MCF 10A (cell line): ENCODE results near the gene TBC1D3B. TPM values are rescaled to one million over a fixed set of nuclear protein-coding genes. Genes with fewer than 3 reads are reported as not detected.

Experiments
- BruUV-seq: library from RNA; stranded (reverse); fragments of 400-500 nt; replicated peaks from 2 replicates; lab custom pipeline; 2021; lab: Mats Ljungman, UMichigan
- CTCF ChIA-PET: fragments of 300-600 bp; sonication (Branson Sonifier 250); formaldehyde crosslinking; extraction: SDS; loops from one replicate; lab custom pipeline; 2021; ENCODE audit warnings: antibody characterized with exemption, inconsistent platforms; lab: Yijun Ruan, JAX
- POLR2A ChIA-PET: fragments of 300-600, 350-650 bp; sonication (Branson Sonifier 250); formaldehyde crosslinking; extraction: SDS; loops from one replicate; lab custom pipeline; 2020; ENCODE audit warnings: antibody characterized with exemption, inconsistent platforms; lab: Yijun Ruan, JAX
- DNase-seq: peaks from one replicate; pipeline ENCODE4 v3.0.0-alpha.2; 2018; ENCODE audit not compliant: unreplicated experiment
- H3K27ac Mint-ChIP-seq: one replicate; pipeline ENCODE4 v1.8.0; 2022; ENCODE audit warnings: mild to moderate bottlenecking, low read depth, mixed read lengths; ENCODE audit not compliant: unreplicated experiment
- H3K27me3 Mint-ChIP-seq: one replicate; pipeline ENCODE4 v1.8.0; 2022; ENCODE audit warnings: mixed read lengths; ENCODE audit not compliant: insufficient read depth, unreplicated experiment
- H3K36me3 Mint-ChIP-seq: one replicate; pipeline ENCODE4 v1.8.0; 2022; ENCODE audit warnings: mild to moderate bottlenecking, moderate library complexity, mixed read lengths; ENCODE audit not compliant: insufficient read depth, unreplicated experiment
- H3K4me1 Mint-ChIP-seq: one replicate; pipeline ENCODE4 v1.8.0; 2022; ENCODE audit warnings: mixed read lengths; ENCODE audit not compliant: insufficient read depth, unreplicated experiment
- H3K4me3 Mint-ChIP-seq: one replicate; pipeline ENCODE4 v1.8.0; 2022; ENCODE audit warnings: mild to moderate bottlenecking, moderate library complexity, mixed read lengths; ENCODE audit not compliant: unreplicated experiment
- H3K9me3 Mint-ChIP-seq: one replicate; pipeline ENCODE4 v1.8.0; 2022; ENCODE audit warnings: mixed read lengths; ENCODE audit not compliant: unreplicated experiment
- intact Hi-C: fragments of 100-400 bp; cut with micrococcal nuclease; formaldehyde crosslinking; loops from 2 replicates; pipeline ENCODE4 v1.14.1; 2022
- total RNA-seq: library from RNA; stranded (reverse); gene quantifications from 2 replicates; pipeline ENCODE4 v1.2.3, GENCODE V29; 2022
- TF ChIP-seq, protein P1 (sequence below): fragments of 200-600 bp; IDR thresholded peaks from one replicate; pipeline ENCODE4 v1.8.0; 2022; ENCODE audit warnings: antibody characterized with exemption, mild to moderate bottlenecking; ENCODE audit not compliant: unreplicated experiment

Gene TBC1D3B
- total RNA-seq, 1 experiment from 2014 or later, result 12.5 TPM

DNA sequence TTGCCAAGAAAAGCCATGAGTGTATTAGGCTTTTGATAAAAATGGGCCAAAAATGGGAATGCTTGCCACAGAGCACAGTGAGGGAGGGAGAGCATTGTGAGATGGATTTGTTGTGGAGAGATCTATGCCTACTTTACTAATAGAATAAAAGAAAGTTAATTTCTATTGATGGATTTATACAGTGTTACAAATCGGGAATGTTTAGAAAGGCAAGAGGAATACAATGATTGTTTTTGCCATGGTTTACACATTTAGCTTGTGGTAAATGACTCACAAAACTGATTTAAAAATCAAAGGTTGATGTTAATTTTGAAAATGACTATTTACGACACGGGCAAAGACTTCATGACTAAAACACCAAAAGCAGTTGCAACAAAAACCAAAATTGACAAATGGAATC, 56.2 kb downstream of the TBC1D3B start:
- Mint-ChIP-seq H3K27me3 (peaks cover 44% of the 10 kb centered on the region), H3K27ac (no peak overlapping the region), H3K4me1 (peaks cover 4% of the 10 kb centered on the region), H3K9me3 (no peaks in the 10 kb centered on the region), H3K4me3 (no peak overlapping the region), H3K36me3 (no peaks in the 10 kb centered on the region)
- intact Hi-C loops, result no loop called here
- CTCF ChIA-PET, result interaction anchor here (2.6 to 4.7 kb wide), 2 partner anchors 27 to 29 kb away, joined by 10 to 29 read pairs; no protein-coding TSS in a partner anchor
- BruUV-seq, result no TSS peak
- TF ChIP-seq, protein P1, sequence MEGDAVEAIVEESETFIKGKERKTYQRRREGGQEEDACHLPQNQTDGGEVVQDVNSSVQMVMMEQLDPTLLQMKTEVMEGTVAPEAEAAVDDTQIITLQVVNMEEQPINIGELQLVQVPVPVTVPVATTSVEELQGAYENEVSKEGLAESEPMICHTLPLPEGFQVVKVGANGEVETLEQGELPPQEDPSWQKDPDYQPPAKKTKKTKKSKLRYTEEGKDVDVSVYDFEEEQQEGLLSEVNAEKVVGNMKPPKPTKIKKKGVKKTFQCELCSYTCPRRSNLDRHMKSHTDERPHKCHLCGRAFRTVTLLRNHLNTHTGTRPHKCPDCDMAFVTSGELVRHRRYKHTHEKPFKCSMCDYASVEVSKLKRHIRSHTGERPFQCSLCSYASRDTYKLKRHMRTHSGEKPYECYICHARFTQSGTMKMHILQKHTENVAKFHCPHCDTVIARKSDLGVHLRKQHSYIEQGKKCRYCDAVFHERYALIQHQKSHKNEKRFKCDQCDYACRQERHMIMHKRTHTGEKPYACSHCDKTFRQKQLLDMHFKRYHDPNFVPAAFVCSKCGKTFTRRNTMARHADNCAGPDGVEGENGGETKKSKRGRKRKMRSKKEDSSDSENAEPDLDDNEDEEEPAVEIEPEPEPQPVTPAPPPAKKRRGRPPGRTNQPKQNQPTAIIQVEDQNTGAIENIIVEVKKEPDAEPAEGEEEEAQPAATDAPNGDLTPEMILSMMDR, result no peak
- POLR2A ChIA-PET, result no interaction called here
- DNase-seq, result no peak

DNA sequence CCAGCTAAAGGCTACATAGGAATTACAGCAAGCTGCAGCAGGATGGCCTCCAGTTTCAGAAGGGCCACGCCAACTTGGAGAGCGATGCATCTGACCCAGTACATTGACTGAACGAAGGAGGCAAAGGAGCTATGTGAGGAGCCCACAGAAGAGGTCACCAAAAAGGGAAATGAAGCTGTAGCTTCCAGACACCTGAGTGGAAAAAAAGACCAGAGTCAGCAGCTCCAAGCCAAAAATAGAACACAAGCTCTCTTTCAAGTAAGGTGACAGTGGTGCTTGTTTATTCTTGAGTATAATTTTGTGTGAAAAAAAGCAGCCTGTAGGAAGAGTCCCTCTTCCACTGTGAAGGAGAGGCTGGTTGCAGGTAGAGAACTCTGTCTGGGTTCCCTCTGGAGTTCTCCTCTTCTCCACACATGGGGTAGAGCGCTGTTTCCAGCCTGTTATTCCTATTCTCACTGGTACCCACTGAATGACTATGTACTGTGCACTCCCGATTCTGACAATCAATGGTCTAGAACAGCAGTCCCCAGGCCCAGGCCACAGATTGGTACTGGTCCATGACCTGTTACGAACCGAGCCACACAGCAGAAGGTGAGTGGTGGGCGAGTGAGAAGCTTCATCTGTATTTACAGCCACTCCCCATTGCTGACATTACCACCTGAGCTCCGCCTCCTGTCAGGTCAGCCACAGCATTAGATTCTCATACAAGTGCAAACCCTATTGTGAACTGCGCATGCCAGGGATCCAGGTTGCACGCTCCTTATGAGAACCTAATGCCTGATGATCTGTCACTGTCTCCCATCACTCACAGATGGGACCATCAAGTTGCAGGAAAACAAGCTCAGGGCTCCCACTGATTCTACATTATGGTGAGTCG, 57.7 kb downstream of the TBC1D3B start:
- H3K27ac Mint-ChIP-seq, result no peak overlapping the region
- CTCF ChIA-PET, result interaction anchor here (0.6 to 4.7 kb wide), 14 partner anchors 9 to 1058 kb away, joined by 3 to 29 read pairs (median 3); no protein-coding TSS in a partner anchor

DNA sequence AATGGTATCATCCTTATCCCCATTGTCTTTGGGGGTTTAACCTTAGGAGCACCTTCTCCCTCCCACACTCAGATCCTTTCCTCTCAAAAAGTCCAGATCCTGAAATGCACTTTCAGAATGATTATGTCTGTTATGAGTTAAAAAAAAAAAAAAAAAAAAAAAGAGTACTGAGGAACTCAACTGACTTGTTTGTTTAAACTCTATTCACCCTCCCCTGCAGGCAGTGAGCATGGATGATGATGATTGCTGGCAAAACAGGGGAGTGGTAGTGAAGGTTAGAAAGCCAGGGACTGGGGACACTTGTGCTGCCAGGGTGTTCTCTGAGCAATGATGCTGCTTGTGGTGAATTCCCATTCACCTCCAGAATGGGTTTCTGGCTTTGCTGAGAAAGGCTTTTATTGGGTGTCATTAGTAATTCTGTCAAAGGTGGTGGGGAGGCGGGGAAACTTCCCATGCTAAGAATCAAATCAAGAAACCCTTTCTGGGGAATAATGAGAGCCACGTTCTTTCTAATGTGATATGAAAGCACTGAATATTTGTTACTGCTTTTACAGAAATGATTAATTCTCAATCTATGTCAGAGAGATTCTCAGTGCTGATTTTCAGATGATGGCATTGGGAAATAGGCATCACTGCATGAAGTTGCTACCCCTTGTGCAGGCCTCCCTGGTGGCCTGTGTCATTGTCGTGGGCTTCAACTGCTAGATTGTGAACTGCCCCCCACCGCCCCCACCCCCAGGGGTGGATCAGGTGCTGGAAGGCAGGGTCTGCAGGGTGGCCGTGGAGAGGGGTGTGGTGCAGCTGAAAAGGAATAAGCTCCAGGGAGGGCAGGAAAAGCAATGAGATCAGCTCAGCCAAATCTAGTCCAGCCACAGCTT, 58.7 kb downstream of the TBC1D3B start:
- DNase-seq, result no peak
- Mint-ChIP-seq H3K27me3 (peaks cover 44% of the 10 kb centered on the region), H3K9me3 (peaks cover 3% of the 10 kb centered on the region), H3K27ac (no peak overlapping the region), H3K4me3 (no peak overlapping the region), H3K4me1 (peaks cover 6% of the 10 kb centered on the region), H3K36me3 (no peaks in the 10 kb centered on the region)
- ChIA-PET CTCF (interaction anchor here (0.5 to 4.7 kb wide), 10 partner anchors 8 to 956 kb away, joined by 3 to 29 read pairs (median 4); no protein-coding TSS in a partner anchor), POLR2A (no interaction called here)
- BruUV-seq, result no TSS peak
- TF ChIP-seq, protein P1, result no peak
- intact Hi-C loops, result loop anchor here (10.0 kb wide), 1 partner anchor 67 kb away; no protein-coding TSS in a partner anchor

More for the DNA sequence above, 57.7 kb downstream of the TBC1D3B start:
- intact Hi-C loops, result loop anchor here (10.0 kb wide), 1 partner anchor 66 kb away; no protein-coding TSS in a partner anchor
- TF ChIP-seq, protein P1, result no peak
- peaks cover 44% of the 10 kb centered on the region for H3K27me3 Mint-ChIP-seq
- no TSS peak for BruUV-seq
- H3K9me3 Mint-ChIP-seq, result no peaks in the 10 kb centered on the region
- no peak overlapping the region for H3K4me3 Mint-ChIP-seq
- no peaks in the 10 kb centered on the region for H3K36me3 Mint-ChIP-seq
- POLR2A ChIA-PET, result interaction anchor here (0.7 kb wide), 1 partner anchor 253 kb away, joined by 3 read pairs; no protein-coding TSS in a partner anchor
- H3K4me1 Mint-ChIP-seq, result peaks cover 6% of the 10 kb centered on the region
- DNase-seq, result no peak

Other genes starting within 250 kb of the TBC1D3B start
- gene RDM1, start 245.9 kb downstream of the TBC1D3B start, total RNA-seq, result 0.44 and 2.6 TPM in 2 replicates
- gene LYZL6, start 232.9 kb downstream of the TBC1D3B start, total RNA-seq, result not detected in 2 replicates
- not detected in 2 replicates for gene CCL16, start 195.1 kb downstream of the TBC1D3B start, total RNA-seq
- gene CCL14, start 189.9 kb downstream of the TBC1D3B start, total RNA-seq, result not detected in 2 replicates
- not detected in 2 replicates for gene CCL15, start 175.1 kb downstream of the TBC1D3B start, total RNA-seq
- gene CCL23, start 158.7 kb downstream of the TBC1D3B start, total RNA-seq, result not detected in 2 replicates
- gene CCL18, start 112.4 kb downstream of the TBC1D3B start, total RNA-seq, result not detected in 2 replicates
- not detected in 2 replicates for gene CCL3, start 86.5 kb downstream of the TBC1D3B start, total RNA-seq
- not detected in 2 replicates for gene CCL4, start 72.8 kb downstream of the TBC1D3B start, total RNA-seq
- not detected in 2 replicates for gene CCL3L1, start 20.1 kb upstream of the TBC1D3B start, total RNA-seq
- not detected in 2 replicates for gene CCL4L2, start 34.4 kb upstream of the TBC1D3B start, total RNA-seq
- gene TBC1D3I, start 87.9 kb upstream of the TBC1D3B start, total RNA-seq, result 0.96 and 1.1 TPM in 2 replicates
- gene TBC1D3G, start 147.2 kb upstream of the TBC1D3B start, total RNA-seq, result 0.86 TPM in 1 of 2 replicates, not detected in the other
- not detected in 2 replicates for gene TBC1D3H, start 211.8 kb upstream of the TBC1D3B start, total RNA-seq